Right lobe of liver (tissue), 6 donors: ENCODE results near the gene SYNGR2. TPM values are rescaled to one million over a fixed set of nuclear protein-coding genes. Genes with fewer than 3 reads are reported as not detected.
"Not testable (repeated sequence)": the region's sequence is repeated elsewhere in the genome, so short reads cannot be mapped to it uniquely, and the experiment has no call there.

ENCODE experiments used
- ATAC-seq, 4 donors: fragments of 200-7000 bp; cut with Tn5 transposase; one replicate each; pipeline ENCODE4 v1.9.1; 2020; ENCODE audit warnings: mild to moderate bottlenecking in 4 of 4, moderate library complexity in 4 of 4
- DNase-seq, 3 donors: peaks; one replicate each; pipeline ENCODE4 v3.0.0-alpha.2; 2020
- H3K27ac ChIP-seq, 3 donors: fragments of 200-600 bp; one replicate each; pipeline ENCODE4 v1.8.0; 2022
- H3K27me3 ChIP-seq, 2 donors: fragments of 200-600 bp; one replicate each; pipeline ENCODE4 v1.8.0; 2022
- H3K36me3 ChIP-seq, 4 donors: fragments of 200-600 bp; sonication (generic) in 1 of 4; one replicate each; pipeline versions ENCODE4 v1.5.1 to v1.8.0; 2017 to 2022; ENCODE audit warnings: control low read depth in 1 of 4
- H3K4me1 ChIP-seq, 4 donors: fragments of 200-600 bp; sonication (generic) in 1 of 4; one replicate each; pipeline versions ENCODE4 v1.5.1 to v1.8.0; 2017 to 2022; ENCODE audit warnings: control low read depth in 1 of 4
- H3K4me3 ChIP-seq, 3 donors: fragments of 200-600 bp; one replicate each; pipeline ENCODE4 v1.8.0; 2022
- H3K9me3 ChIP-seq, 4 donors: fragments of 200-600 bp; sonication (generic) in 1 of 4; one replicate each; pipeline versions ENCODE4 v1.5.1 to v1.8.0; 2017 to 2022; ENCODE audit warnings: control low read depth in 1 of 4
- POLR2A ChIP-seq: fragments of 450-650 bp; IDR thresholded peaks from one replicate; pipeline ENCODE4 v1.6.1; 2017; ENCODE audit warnings: antibody characterized with exemption, mild to moderate bottlenecking
- WGBS: methylation state at CpG from one replicate; pipeline ENCODE4 v1.1.6; 2018; ENCODE audit warnings: low coverage, low lambda C conversion rate; ENCODE audit not compliant: insufficient coverage; ENCODE audit errors: missing lambda C conversion rate; 5-methylcytosine and 5-hydroxymethylcytosine counted together
- intact Hi-C, 2 donors: fragments of 100-400 bp; cut with DNase I; formaldehyde crosslinking; loops; one replicate each; pipeline versions ENCODE4 v1.11.2 to v1.14.1; 2022
- total RNA-seq, 6 experiments: library from RNA; depleted of rRNA in 2 of 6; stranded (reverse); fragments of >200 nt in 2 of 6; fragmentation: NEBNext Ultra II Directional in 3 of 6; extraction: Animal tissue kit (Norgen Biotek cat#: 25700) in 3 of 6; gene quantifications; one replicate each; pipeline versions ENCODE4 v1.1.0 to v1.2.4, GENCODE V29; 2016 to 2023
- TF ChIP-seq, protein P1 (sequence below), 4 donors: fragments of 200-600 bp in 3 of 4; fragments of 450-650 bp in 1 of 4; IDR thresholded peaks; one replicate each; pipeline versions ENCODE4 v1.5.1 to v1.8.0; 2016 to 2022; ENCODE audit warnings: antibody characterized with exemption in 4 of 4, mild to moderate bottlenecking in 2 of 4
- donor health status: DM: no; HTN: yes; CAD: no.
- donor health status: DM: no; HTN: no; CAD: no.
- donor health status: DM: no; HTN: no; CAD: no.
- donor health status: DM: no; HTN: yes; CAD: no.
- donor health status: DM: no; HTN: yes; CAD: no.

The SYNGR2 gene
- total RNA-seq, 6 experiments from 2014 or later, result 43.3 to 55.8 (median 50.4) TPM

- Histone ChIP-seq H3K27me3 (no peaks in the 10 kb centered on the region), H3K27ac (no peak overlapping the region), H3K36me3 (no peaks in the 10 kb centered on the region), H3K4me1 (peaks cover 0 to 11% (median 2%) of the 10 kb centered on the region in 4 donors), H3K4me3 (no peak overlapping the region), H3K9me3 (no peaks in the 10 kb centered on the region)
- intact Hi-C loops, result no loop called here
- 80% methylated on average over 1 of the region's 17 CpGs for WGBS
- ATAC-seq (no peak), DNase-seq (peak in 1 of 3 donors; percentile 44)
- no peak for TF ChIP-seq POLR2A
- TF ChIP-seq, protein P1, sequence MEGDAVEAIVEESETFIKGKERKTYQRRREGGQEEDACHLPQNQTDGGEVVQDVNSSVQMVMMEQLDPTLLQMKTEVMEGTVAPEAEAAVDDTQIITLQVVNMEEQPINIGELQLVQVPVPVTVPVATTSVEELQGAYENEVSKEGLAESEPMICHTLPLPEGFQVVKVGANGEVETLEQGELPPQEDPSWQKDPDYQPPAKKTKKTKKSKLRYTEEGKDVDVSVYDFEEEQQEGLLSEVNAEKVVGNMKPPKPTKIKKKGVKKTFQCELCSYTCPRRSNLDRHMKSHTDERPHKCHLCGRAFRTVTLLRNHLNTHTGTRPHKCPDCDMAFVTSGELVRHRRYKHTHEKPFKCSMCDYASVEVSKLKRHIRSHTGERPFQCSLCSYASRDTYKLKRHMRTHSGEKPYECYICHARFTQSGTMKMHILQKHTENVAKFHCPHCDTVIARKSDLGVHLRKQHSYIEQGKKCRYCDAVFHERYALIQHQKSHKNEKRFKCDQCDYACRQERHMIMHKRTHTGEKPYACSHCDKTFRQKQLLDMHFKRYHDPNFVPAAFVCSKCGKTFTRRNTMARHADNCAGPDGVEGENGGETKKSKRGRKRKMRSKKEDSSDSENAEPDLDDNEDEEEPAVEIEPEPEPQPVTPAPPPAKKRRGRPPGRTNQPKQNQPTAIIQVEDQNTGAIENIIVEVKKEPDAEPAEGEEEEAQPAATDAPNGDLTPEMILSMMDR (IDR thresholded peaks at IDR 0.05), result no peak
Measured at GRCh38 chr17:78138204-78139060, 29.9 kb upstream of the SYNGR2 start.

DNA sequence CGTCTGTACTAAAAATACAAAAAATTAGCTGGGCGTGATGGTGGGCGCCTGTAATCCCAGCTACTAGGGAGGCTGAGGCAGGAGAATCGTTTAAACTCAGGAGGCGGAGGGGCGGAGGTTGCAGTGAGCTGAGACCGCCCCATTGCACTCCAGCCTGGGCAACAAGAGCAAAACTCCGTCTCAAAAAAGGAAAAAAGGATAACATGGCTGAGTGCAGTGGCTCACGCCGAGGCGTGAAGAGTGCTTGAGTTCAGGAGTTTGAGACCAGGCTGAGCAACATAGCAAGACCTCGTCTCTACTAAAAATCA lies 28.6 kb upstream of the SYNGR2 start:
- 85% methylated on average over 11 of the region's 12 CpGs for WGBS
- ATAC-seq, result not testable (repeated sequence)
- H3K4me1 ChIP-seq, result peaks cover 0 to 25% (median 5%) of the 10 kb centered on the region in 4 donors

DNA sequence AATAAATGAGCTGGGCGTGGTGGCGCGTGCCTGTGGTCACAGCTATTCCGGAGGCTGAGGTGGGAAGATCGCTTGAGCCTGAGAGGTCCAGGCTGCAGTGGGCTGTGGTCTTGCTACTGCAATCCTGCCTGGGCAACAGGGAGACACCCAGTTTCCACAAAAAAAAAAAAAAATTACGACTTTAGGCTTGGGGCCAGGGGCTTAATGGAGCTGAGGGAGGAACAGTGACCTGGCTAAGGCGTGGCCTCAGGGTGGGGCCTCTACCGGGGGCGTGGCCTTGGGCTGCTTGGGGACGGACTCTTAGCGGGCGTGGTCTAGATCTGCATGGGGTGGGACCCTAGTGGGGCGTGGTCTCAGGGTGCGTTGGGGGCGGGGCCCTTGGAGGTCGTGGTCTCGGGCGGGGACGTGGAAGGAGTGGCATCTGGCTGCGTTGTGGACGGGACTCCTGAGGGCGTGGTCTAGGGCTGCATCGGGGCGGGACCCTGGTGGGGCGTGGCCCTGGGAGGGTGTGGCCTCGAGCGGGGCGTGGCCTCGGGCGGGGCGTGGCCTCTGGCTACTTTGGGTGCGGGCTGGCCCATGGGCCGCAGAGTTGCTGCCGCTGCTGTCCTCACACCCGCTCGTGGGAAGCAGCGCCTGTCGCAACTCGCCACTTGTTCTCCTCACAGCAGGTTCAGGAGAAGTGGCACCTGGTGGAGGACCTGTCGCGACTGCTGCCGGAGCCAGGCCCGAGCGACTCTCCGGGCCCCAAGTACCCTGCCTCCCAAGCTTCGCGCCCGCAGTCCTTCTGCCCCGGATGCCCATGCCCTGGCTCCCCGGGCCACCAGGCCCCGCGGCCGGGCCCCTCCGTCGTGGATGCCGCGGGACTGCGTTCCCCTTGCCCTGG lies 28.0 kb upstream of the SYNGR2 start:
- H3K36me3 ChIP-seq, result no peaks in the 10 kb centered on the region
- no peak overlapping the region for H3K4me3 ChIP-seq
- DNase-seq, result peak; percentile 87 to 95 (median 93)
- H3K4me1 ChIP-seq, result peaks cover 0 to 31% (median 6%) of the 10 kb centered on the region in 4 donors
- peak overlapping the region in 2 of 3 donors; percentile 33 to 64 for H3K27ac ChIP-seq
- intact Hi-C loops, result no loop called here
- ATAC-seq, result peak; percentile 83 to 88 (median 85)
- no peaks in the 10 kb centered on the region for H3K9me3 ChIP-seq
- no peaks in the 10 kb centered on the region for H3K27me3 ChIP-seq
- WGBS, result 32% methylated on average over 17 of the region's 58 CpGs
- TF ChIP-seq, protein P1 (IDR thresholded peaks at IDR 0.05), result no peak
- TF ChIP-seq POLR2A, result peak; percentile 48

More for the DNA sequence above, 28.6 kb upstream of the SYNGR2 start:
- H3K27ac ChIP-seq, H3K4me3 ChIP-seq, H3K9me3 ChIP-seq, DNase-seq, H3K27me3 ChIP-seq, intact Hi-C loops, H3K36me3 ChIP-seq: not testable (repeated sequence)

- H3K36me3 ChIP-seq, result no peaks in the 10 kb centered on the region
- intact Hi-C loops, result no loop called here
- 63% methylated on average over 3 of the region's 20 CpGs for WGBS
- H3K27me3 ChIP-seq, result no peaks in the 10 kb centered on the region
- ATAC-seq (no peak), DNase-seq (peak in 1 of 3 donors; percentile 44)
- H3K27ac ChIP-seq, result peak overlapping the region; percentile 21 to 64 (median 33)
- H3K4me1 ChIP-seq, result peaks cover 0 to 33% (median 6%) of the 10 kb centered on the region in 4 donors
- TF ChIP-seq, protein P1 (IDR thresholded peaks at IDR 0.05), result no peak
- TF ChIP-seq POLR2A, result no peak
- no peak overlapping the region for H3K4me3 ChIP-seq
- no peaks in the 10 kb centered on the region for H3K9me3 ChIP-seq
Measured at GRCh38 chr17:78141437-78142118, 26.8 kb upstream of the SYNGR2 start.
